Hepatocyte (in vitro differentiated cells): Measurements from ENCODE around the gene OSBP2. TPM values are rescaled to one million over a fixed set of nuclear protein-coding genes. Genes with fewer than 3 reads are reported as not detected.

Source experiments
- DNase-seq: peaks from one replicate; pipeline ENCODE4 v3.0.0-alpha.2; 2016; ENCODE audit warnings: low spot score
- H2AFZ ChIP-seq: fragments of 200-600 bp; sonication (generic); 2 replicates; pipeline ENCODE4 v1.6.0; 2016; ENCODE audit warnings: antibody characterized with exemption, mild to moderate bottlenecking
- H3K27ac ChIP-seq: fragments of 200-600 bp; sonication (generic); 2 replicates; pipeline ENCODE4 v1.5.1; 2016; ENCODE audit warnings: mild to moderate bottlenecking
- H3K27me3 ChIP-seq: fragments of 200-600 bp; sonication (generic); 2 replicates; pipeline ENCODE4 v1.6.1; 2016
- H3K36me3 ChIP-seq: fragments of 200-600 bp; sonication (generic); replicated peaks from 2 replicates; pipeline ENCODE4 v1.5.1; 2016; ENCODE audit warnings: low read depth; ENCODE audit not compliant: insufficient read depth
- H3K4me1 ChIP-seq: fragments of 200-600 bp; sonication (generic); 2 replicates; pipeline ENCODE4 v1.5.1; 2016; ENCODE audit warnings: mild to moderate bottlenecking, moderate library complexity; ENCODE audit not compliant: insufficient read depth
- H3K4me2 ChIP-seq: fragments of 200-600 bp; sonication (generic); 2 replicates; pipeline ENCODE4 v1.6.0; 2016
- H3K4me3 ChIP-seq: fragments of 200-600 bp; sonication (generic); 2 replicates; pipeline ENCODE4 v1.5.1; 2016; ENCODE audit warnings: mild to moderate bottlenecking
- H3K79me2 ChIP-seq: fragments of 200-600 bp; sonication (generic); 2 replicates; pipeline ENCODE4 v1.6.0; 2017; ENCODE audit warnings: mild to moderate bottlenecking
- H3K9me2 ChIP-seq: fragments of 200-600 bp; sonication (generic); replicated peaks from 2 replicates; pipeline ENCODE4 v1.6.0; 2017; ENCODE audit warnings: mild to moderate bottlenecking; ENCODE audit not compliant: insufficient read depth
- H3K9me3 ChIP-seq: fragments of 200-600 bp; sonication (generic); 2 replicates; pipeline ENCODE4 v1.5.1; 2016; ENCODE audit warnings: low read depth, mild to moderate bottlenecking
- H4K20me1 ChIP-seq: fragments of 200-600 bp; sonication (generic); 2 replicates; pipeline ENCODE4 v1.6.0; 2016; ENCODE audit warnings: mild to moderate bottlenecking; ENCODE audit not compliant: insufficient read depth, poor library complexity, severe bottlenecking
- CTCF ChIP-seq: fragments of 200-600 bp; sonication (generic); IDR thresholded peaks from 2 replicates; pipeline ENCODE4 v1.5.1; 2016; ENCODE audit warnings: antibody characterized with exemption, mild to moderate bottlenecking; ENCODE audit not compliant: poor library complexity
- EZH2 ChIP-seq: fragments of 200-600 bp; sonication (generic); IDR thresholded peaks from 2 replicates; pipeline ENCODE4 v1.6.1; 2016; ENCODE audit warnings: antibody characterized with exemption, mild to moderate bottlenecking, borderline replicate concordance
- EZH2phosphoT487 ChIP-seq: fragments of 200-600 bp; sonication (generic); IDR thresholded peaks from one replicate; pipeline ENCODE4 v1.6.1; 2018; ENCODE audit warnings: antibody characterized with exemption, mild to moderate bottlenecking, low read depth, moderate library complexity; ENCODE audit not compliant: unreplicated experiment, severe bottlenecking
- WGBS: methylation state at CpG from one replicate; pipeline ENCODE4 v1.1.6; 2016; ENCODE audit warnings: low lambda C conversion rate; ENCODE audit errors: missing lambda C conversion rate; 5-methylcytosine and 5-hydroxymethylcytosine counted together
- polyA plus RNA-seq: library from polyadenylated mRNA; unstranded; fragments of >200 nt; fragmentation: Nextera tagmentation; extraction: Ambion mirVana; gene quantifications from 2 replicates; pipeline ENCODE4 v1.2.1, GENCODE V29; 2016
- total RNA-seq: library from RNA; depleted of rRNA; stranded (reverse); fragments of >200 nt; gene quantifications from 2 replicates; pipeline ENCODE4 v1.2.3, GENCODE V29; 2014

The OSBP2 gene
- total and polyA plus RNA-seq, 2 experiments from 2014 or later = 23.0 to 25.5 TPM

GRCh38 chr22:30866811-30867271 is 172.2 kb downstream of the OSBP2 start:
- Histone ChIP-seq H3K4me3 (no peak overlapping the region), H2AFZ (no peak overlapping the region), H3K4me2 (no peak overlapping the region), H3K9me3 (no peaks in the 10 kb centered on the region), H3K27me3 (no peaks in the 10 kb centered on the region), H3K4me1 (peaks cover under 1% of the 10 kb centered on the region), H4K20me1 (no peaks in the 10 kb centered on the region), H3K27ac (no peak overlapping the region), H3K79me2 (no peaks in the 10 kb centered on the region), H3K9me2 (no peaks in the 10 kb centered on the region), H3K36me3 (no peaks in the 10 kb centered on the region)
- 95% methylated on average over 4 of the region's 4 CpGs for WGBS
- TF ChIP-seq EZH2phosphoT487 (no peak), CTCF (no peak), EZH2 (no peak)
- DNase-seq = peak; percentile 3

GRCh38 chr22:30867746-30868662 is 173.3 kb downstream of the OSBP2 start:
- H3K4me1 ChIP-seq = peaks cover 9% of the 10 kb centered on the region
- H3K9me3 ChIP-seq = no peaks in the 10 kb centered on the region
- H2AFZ ChIP-seq = no peak overlapping the region
- H3K9me2 ChIP-seq = no peaks in the 10 kb centered on the region
- H3K27ac ChIP-seq = no peak overlapping the region
- no peak overlapping the region for H3K4me2 ChIP-seq
- no peaks in the 10 kb centered on the region for H3K36me3 ChIP-seq
- H3K27me3 ChIP-seq = no peaks in the 10 kb centered on the region
- 88% methylated on average over 19 of the region's 19 CpGs for WGBS
- H3K4me3 ChIP-seq = no peak overlapping the region
- TF ChIP-seq EZH2 (no peak), CTCF (no peak), EZH2phosphoT487 (no peak)
- DNase-seq = peak; percentile 2
- H4K20me1 ChIP-seq = no peaks in the 10 kb centered on the region
- no peaks in the 10 kb centered on the region for H3K79me2 ChIP-seq

GRCh38 chr22:30868663-30869385 is 174.2 kb downstream of the OSBP2 start:
- DNase-seq = peak; percentile 2
- H3K36me3 ChIP-seq = no peaks in the 10 kb centered on the region
- TF ChIP-seq EZH2phosphoT487 = no peak
- no peak for TF ChIP-seq EZH2
- TF ChIP-seq CTCF = no peak
- no peaks in the 10 kb centered on the region for H3K9me2 ChIP-seq
- no peaks in the 10 kb centered on the region for H3K27me3 ChIP-seq
- H3K4me1 ChIP-seq = peaks cover 9% of the 10 kb centered on the region
- no peak overlapping the region for H3K4me3 ChIP-seq
- H2AFZ ChIP-seq = no peak overlapping the region
- H3K27ac ChIP-seq = no peak overlapping the region
- no peaks in the 10 kb centered on the region for H4K20me1 ChIP-seq
- 83% methylated on average over 12 of the region's 12 CpGs for WGBS
- no peaks in the 10 kb centered on the region for H3K9me3 ChIP-seq
- H3K4me2 ChIP-seq = no peak overlapping the region
- H3K79me2 ChIP-seq = no peaks in the 10 kb centered on the region
